Epithelial cell of prostate (primary cell): ENCODE results near the gene SPOCK1.

ENCODE experiments used
- DNase-seq: peaks from one replicate; pipeline ENCODE4 v3.0.0-alpha.2; 2011; ENCODE audit warnings: low read depth, low spot score
- H3K27ac ChIP-seq: fragments of 450-650 bp; 2 replicates; pipeline ENCODE4 v1.5.1; 2017; ENCODE audit warnings: mild to moderate bottlenecking

SPOCK1 gene

GRCh38 chr5:137310051-137310730 is 188.9 kb downstream of the SPOCK1 start:
- peak; percentile 61 for DNase-seq
- H3K27ac ChIP-seq, result peak overlapping the region; percentile 53

DNA sequence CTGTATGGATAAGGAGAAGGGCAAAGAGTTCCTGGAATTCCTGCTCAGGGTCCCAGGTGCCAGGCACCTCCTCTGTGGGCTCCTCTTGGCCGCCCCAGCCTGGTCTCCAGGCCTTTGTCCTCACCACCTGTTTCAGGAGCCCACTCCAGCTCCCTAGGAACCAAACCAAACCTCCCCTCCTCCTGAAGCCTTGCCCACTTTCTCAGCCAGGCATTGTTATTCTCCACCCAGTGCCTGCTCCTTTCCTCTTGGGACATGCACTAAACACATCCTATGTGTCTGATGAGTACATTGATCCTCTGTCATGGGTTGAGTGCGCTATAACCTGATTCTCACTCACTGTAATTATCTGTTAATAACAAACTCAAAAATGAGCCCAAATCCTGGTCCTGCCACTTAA is 189.8 kb downstream of the SPOCK1 start:
- DNase-seq, result no peak
- no peak overlapping the region for H3K27ac ChIP-seq

- H3K27ac ChIP-seq, result no peak overlapping the region
- no peak for DNase-seq
Observed at GRCh38 chr5:137308311-137308710, 190.8 kb downstream of the SPOCK1 start.

GRCh38 chr5:137306903-137307302 is 192.2 kb downstream of the SPOCK1 start:
- no peak for DNase-seq
- H3K27ac ChIP-seq, result no peak overlapping the region

- H3K27ac ChIP-seq, result no peak overlapping the region
- DNase-seq, result no peak
Observed at GRCh38 chr5:137305971-137306602, 193.0 kb downstream of the SPOCK1 start.

DNA sequence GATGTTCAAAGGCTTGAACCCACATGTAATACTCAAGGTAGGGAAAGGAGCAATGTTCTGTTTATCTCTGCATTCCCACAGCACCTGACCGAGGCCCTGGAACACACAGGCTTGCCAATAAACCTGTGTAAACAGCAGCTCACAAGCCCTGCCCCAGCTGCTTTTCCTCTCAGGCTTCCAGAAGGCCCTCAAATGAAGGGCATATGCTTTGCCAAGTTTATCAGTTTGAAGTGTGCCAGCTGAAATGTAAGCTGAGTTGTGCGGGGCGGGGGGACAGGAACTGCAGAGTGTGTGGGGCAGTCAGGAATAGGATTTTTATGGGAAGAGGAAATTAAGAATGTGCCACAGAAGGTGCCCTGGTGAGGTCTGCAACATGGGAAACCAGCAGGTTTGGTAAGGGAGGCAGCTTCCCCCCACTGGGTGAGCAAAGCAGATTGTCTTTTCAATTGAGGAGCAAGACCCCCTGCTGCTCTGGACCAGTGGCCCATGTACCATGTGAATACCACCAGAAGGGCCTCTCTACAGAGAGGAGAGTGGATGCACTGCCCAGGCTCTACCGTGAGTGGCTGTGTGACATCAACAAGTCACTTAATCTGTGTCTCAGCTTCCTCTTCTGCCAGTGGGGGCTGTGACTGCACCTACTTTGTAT is 194.8 kb downstream of the SPOCK1 start:
- no peak for DNase-seq
- no peak overlapping the region for H3K27ac ChIP-seq

- no peak overlapping the region for H3K27ac ChIP-seq
- DNase-seq, result no peak
Observed at GRCh38 chr5:137303509-137303908, 195.6 kb downstream of the SPOCK1 start.

- DNase-seq, result no peak
- H3K27ac ChIP-seq, result no peak overlapping the region
Observed at GRCh38 chr5:137300411-137301240, 198.5 kb downstream of the SPOCK1 start.

DNA sequence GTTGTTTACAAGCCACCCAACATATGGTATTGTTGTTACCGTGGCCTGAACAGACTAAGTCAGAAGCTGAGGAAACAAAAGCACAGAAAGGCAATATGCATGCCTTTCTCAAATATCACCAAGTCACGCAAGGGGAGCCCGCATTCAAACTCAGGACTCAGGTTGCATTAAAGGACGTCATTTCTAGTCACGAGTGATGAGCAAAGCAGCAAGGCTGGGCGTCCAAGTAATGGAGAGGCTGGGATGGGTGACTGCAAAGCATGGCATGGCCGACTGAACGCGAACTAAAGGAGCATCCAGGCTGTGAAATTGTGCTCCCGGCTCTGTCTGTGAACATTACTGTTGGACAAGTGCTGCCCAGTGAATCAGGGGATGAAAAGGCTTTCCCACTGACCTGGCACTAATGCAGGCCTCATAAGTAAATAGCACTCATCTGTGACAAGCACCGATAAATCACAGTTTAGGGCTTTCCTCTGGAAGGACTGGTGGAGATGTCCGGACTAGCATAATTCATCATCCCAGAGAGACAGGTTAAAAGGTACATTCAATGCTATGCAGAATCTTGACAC is 202.8 kb downstream of the SPOCK1 start:
- DNase-seq, result no peak
- no peak overlapping the region for H3K27ac ChIP-seq

GRCh38 chr5:137294604-137295003 is 204.5 kb downstream of the SPOCK1 start:
- DNase-seq, result no peak
- H3K27ac ChIP-seq, result no peak overlapping the region

- no peak for DNase-seq
- no peak overlapping the region for H3K27ac ChIP-seq
Observed at GRCh38 chr5:137292461-137293027, 206.6 kb downstream of the SPOCK1 start.

DNA sequence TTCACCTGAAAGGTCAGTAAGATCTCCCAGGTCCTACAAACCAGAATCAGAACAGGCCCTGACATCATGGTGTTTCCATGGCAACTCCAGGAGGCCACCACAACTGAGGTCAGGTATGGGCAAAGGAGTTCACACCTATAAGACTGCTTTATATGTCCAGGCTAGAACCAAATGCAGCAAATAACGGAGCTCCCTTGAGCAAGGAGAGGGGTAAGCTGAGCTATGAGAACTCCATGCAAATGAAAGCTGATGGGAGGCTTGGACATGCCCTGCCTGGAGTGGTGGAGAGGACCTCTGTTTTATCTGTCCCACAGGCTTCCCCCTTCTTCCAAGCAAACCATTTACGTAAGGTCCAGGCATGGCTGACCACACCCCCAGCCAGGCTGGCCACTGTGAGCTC is 207.7 kb downstream of the SPOCK1 start:
- DNase-seq, result no peak
- no peak overlapping the region for H3K27ac ChIP-seq

- H3K27ac ChIP-seq, result no peak overlapping the region
- DNase-seq, result no peak
Observed at GRCh38 chr5:137291031-137291430, 208.1 kb downstream of the SPOCK1 start.

GRCh38 chr5:137290373-137290772 is 208.8 kb downstream of the SPOCK1 start:
- no peak overlapping the region for H3K27ac ChIP-seq
- DNase-seq, result no peak

GRCh38 chr5:137289856-137290255 is 209.3 kb downstream of the SPOCK1 start:
- H3K27ac ChIP-seq, result no peak overlapping the region
- no peak for DNase-seq

DNA sequence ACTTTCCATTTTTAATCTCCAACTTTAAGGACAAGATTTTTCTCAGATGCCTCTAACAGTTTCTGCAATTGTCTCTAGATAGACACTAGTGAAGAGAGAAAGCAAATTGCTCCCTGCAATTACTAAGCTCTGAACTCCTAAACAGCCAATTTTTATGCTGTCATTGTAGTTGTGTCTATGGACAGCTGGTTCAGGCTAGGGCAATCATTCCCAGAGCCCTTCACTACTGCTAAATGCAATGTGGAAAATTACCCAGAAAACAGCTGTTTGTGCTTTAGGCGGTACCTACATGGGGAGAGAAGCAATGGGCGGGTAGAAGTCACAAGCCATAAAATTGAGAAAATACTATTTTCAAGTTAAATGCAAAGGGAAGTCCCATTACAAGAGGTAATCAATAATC is 211.6 kb downstream of the SPOCK1 start:
- no peak for DNase-seq

DNA sequence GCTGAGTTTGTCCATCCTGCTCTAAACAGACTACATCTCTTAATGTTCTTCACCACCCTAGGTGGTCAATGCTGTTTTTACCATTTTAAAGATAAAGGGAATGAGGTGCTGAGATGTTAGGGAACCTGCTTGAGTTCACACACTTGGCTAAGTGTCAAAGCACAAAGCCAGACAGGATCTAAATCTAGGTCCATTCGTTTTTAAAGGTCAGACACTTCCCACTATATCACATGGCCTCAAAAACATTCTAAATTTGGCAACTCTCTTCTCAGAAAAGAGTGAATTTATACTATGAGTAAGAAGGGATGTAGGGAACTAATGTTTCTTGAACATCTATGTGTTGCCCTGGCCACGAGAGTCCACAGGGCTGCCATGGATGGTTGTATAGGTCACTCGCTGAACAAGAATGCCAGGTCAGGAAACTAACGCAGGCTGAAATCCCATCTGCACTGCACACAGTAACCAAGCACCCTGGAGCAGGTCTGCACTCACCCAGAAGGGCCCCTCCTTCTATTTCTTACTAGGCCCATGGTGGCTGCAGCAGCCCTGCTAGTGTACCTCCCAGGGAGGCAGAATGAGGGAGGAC is 213.0 kb downstream of the SPOCK1 start:
- H3K27ac ChIP-seq, result no peak overlapping the region
- no peak for DNase-seq

More for the DNA sequence above, 211.6 kb downstream of the SPOCK1 start:
- H3K27ac ChIP-seq, result no peak overlapping the region

DNA sequence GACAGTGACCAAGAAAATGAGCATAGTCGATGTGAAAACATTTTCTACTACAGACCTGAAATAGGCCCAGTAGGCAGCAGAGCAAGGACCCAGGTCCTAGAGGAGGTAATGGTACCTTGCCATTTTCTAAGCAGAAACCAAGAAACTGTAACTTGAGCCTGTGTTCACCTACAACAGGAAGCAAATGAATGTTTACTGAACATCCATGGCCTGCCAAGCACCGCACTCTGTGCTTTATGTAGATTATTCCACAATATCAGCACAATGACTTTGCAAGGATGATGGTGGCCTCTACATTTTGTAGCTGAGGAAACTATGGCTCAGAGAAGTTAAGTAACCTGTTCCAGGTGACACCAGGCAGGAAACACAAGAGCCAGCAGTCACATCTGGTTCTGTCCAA is 215.3 kb downstream of the SPOCK1 start:
- no peak for DNase-seq
- no peak overlapping the region for H3K27ac ChIP-seq

- no peak for DNase-seq
Observed at GRCh38 chr5:137282216-137282615, 216.9 kb downstream of the SPOCK1 start.

GRCh38 chr5:137281201-137281600 is 217.9 kb downstream of the SPOCK1 start:
- no peak for DNase-seq
- H3K27ac ChIP-seq, result no peak overlapping the region

More at GRCh38 chr5:137282216-137282615, 216.9 kb downstream of the SPOCK1 start:
- H3K27ac ChIP-seq, result no peak overlapping the region
